Neural progenitor cell (in vitro differentiated cells): ENCODE measurements around the gene LTBP1.

Experiments used
- EZH2 ChIP-seq: fragments of 200-600 bp; sonication (generic); IDR thresholded peaks from 2 replicates; pipeline ENCODE4 v1.6.1; 2017; ENCODE audit warnings: antibody characterized with exemption, mild to moderate bottlenecking, moderate library complexity
- TF ChIP-seq, protein P1 (sequence below): fragments of 200-600 bp; sonication (generic); IDR thresholded peaks from 2 replicates; pipeline ENCODE4 v1.5.1; 2017; ENCODE audit warnings: antibody characterized with exemption, mild to moderate bottlenecking

DNA sequence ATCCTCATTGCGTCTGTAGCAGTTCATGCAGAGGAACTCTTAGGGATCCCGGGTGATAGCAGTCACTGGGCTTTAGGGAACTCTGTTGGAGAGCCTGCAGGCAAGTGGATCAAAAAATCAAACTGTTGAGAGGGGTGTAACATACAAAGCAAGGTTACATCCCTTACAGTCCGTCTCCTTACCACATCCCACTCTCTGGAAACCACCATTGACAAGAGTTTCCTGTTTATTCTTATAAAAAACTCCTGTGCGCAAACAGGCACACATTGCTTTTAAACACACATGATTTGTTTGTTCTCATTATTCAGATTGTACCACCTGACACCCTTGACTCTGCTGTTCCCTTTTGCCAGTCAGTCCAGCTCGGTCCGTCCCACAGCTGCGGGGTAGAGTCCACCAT is 137.7 kb downstream of the LTBP1 start:
- TF ChIP-seq, protein P1, sequence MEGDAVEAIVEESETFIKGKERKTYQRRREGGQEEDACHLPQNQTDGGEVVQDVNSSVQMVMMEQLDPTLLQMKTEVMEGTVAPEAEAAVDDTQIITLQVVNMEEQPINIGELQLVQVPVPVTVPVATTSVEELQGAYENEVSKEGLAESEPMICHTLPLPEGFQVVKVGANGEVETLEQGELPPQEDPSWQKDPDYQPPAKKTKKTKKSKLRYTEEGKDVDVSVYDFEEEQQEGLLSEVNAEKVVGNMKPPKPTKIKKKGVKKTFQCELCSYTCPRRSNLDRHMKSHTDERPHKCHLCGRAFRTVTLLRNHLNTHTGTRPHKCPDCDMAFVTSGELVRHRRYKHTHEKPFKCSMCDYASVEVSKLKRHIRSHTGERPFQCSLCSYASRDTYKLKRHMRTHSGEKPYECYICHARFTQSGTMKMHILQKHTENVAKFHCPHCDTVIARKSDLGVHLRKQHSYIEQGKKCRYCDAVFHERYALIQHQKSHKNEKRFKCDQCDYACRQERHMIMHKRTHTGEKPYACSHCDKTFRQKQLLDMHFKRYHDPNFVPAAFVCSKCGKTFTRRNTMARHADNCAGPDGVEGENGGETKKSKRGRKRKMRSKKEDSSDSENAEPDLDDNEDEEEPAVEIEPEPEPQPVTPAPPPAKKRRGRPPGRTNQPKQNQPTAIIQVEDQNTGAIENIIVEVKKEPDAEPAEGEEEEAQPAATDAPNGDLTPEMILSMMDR, result no peak
- TF ChIP-seq EZH2, result no peak
